ENCODE measurements around the gene BHLHA9.

BHLHA9 gene

DNA sequence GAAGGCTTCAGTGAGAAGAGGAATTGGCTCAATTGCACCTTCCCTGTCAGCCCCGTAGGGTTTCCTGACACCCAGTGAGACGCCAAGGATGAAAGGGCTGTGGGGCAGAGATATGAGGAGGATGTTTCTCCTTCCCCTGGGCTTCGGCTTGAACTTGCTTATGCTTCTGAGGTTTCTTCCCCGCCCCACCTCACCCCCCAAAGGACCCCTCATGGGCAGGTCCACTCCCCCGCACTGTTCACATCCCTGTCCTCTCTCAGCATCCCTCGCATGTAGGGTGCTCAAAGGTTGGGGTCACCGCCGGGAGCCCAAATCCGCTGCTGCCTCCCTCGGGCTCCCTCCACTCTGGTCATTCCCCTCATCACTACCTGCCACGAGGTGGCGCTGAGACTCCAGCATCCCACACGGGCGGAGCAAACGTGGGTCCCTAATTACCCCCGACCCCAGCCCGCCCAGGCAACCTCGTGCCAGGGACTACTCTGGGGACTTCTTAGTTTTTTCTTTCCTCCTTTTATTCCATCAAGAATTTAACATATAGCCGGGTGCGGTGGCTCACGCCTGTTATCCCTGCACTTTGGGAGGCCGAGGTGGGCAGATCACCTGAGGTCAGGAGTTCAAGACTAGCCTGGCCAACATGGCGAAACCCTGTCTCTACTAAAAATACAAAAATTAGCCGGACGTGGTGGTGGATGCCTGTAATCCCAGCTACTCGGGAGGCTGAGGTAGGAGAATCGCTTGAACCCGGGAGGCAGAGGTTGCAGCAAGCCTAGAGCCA is 5.9 kb downstream of the BHLHA9 start:
- TF ChIP-seq POLR2A (IDR thresholded peaks at IDR 0.05; ENCODE audit: low read depth, low read length) (no peak), TAF1 (IDR thresholded peaks at IDR 0.05; ENCODE audit: borderline replicate concordance, low read depth, low read length) (no peak), POLR2AphosphoS5 (IDR thresholded peaks at IDR 0.05; ENCODE audit: low read depth, low read length) (no peak)
- DNase-seq (ENCODE audit: insufficient read length), result peak; percentile 65
- FAIRE-seq, result peak; percentile 74

DNA sequence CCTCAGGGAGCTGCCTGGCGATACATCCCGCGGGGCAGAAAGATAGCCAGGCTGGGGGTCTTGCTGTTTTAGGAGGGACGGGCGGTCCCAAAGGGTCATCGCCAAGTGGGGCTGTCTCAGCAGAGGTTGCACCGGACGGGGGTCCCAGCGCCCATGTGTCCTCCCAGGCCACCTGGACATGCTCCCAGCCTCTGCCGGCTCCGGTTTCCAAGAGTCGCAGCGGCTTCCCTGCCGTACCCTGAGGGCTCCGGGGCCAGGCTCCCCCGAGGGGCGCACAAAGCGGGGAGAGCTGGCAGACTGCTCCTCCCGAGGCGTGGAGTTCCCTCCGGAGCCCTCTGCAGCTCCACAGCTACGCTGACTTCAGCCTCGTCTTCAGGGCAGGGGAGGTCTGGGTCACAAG is 10.4 kb downstream of the BHLHA9 start:
- TF ChIP-seq TAF1 (IDR thresholded peaks at IDR 0.05; ENCODE audit: borderline replicate concordance, low read depth, low read length) (no peak), POLR2AphosphoS5 (IDR thresholded peaks at IDR 0.05; ENCODE audit: low read depth, low read length) (no peak), POLR2A (IDR thresholded peaks at IDR 0.05; ENCODE audit: low read depth, low read length) (no peak)
- DNase-seq (ENCODE audit: insufficient read length), result no peak
- no peak for FAIRE-seq

DNA sequence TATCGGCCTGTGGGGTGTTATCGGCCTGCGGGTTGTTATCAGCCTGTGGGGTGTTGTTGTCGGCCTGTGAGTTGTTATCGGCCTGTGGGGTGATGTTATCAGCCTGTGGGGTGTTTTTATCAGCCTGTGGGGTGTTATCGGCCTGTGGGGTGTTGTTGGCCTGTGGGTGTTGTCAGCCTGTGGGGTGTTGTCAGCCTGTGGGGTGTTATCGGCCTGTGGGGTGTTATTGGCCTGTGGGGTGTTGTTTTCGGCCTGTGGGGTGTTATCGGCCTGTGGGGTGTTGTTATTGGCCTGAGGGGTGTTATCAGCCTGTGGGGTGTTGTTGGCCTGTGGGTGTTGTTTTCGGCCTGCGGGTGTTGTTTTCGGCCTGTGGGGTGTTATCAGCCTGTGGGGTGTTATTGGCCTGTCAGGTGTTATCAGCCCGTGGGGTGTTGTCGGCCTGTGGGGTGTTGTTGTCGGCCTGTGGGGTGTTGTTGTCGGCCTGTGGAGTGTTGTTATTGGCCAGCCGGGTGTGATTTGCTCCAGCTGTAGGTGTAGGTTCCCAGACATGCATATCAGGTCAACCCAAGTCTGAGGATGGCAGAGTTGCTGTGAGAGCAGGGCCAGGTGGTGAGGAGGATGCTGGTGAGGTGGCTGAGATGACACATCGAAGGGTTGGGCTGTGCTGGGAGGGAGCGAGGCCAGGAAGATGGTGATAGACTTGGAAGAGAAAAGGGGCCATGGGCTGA is 16.3 kb downstream of the BHLHA9 start:
- FAIRE-seq (no peak), DNase-seq (ENCODE audit: insufficient read length) (no peak)
- TF ChIP-seq TAF1 (IDR thresholded peaks at IDR 0.05; ENCODE audit: borderline replicate concordance, low read depth, low read length) (no peak), POLR2AphosphoS5 (IDR thresholded peaks at IDR 0.05; ENCODE audit: low read depth, low read length) (no peak), POLR2A (IDR thresholded peaks at IDR 0.05; ENCODE audit: low read depth, low read length) (no peak)

DNA sequence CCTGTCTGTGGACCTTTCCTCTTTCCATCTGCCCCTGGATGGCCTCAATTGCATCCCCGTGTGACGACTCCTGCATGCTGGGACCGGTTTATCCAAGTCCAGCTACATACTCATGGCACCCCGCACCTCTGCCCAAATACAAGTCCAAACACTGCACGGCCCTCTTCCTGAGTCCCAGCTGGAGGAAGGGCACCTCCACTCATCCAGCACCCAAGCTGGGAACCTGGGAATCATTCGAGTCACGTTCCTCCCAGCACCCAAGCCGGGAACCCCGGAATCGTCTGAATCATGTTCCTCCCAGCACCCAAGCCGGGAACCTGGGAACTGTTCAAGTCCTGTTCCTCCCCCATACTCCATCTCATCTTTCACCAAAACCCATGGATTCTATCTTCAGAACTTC is 19.5 kb downstream of the BHLHA9 start:
- FAIRE-seq, result no peak
- no peak for DNase-seq (ENCODE audit: insufficient read length)
- TF ChIP-seq TAF1 (IDR thresholded peaks at IDR 0.05; ENCODE audit: borderline replicate concordance, low read depth, low read length), result no peak
- TF ChIP-seq POLR2AphosphoS5 (IDR thresholded peaks at IDR 0.05; ENCODE audit: low read depth, low read length), result no peak
- TF ChIP-seq POLR2A (IDR thresholded peaks at IDR 0.05; ENCODE audit: low read depth, low read length), result no peak

DNA sequence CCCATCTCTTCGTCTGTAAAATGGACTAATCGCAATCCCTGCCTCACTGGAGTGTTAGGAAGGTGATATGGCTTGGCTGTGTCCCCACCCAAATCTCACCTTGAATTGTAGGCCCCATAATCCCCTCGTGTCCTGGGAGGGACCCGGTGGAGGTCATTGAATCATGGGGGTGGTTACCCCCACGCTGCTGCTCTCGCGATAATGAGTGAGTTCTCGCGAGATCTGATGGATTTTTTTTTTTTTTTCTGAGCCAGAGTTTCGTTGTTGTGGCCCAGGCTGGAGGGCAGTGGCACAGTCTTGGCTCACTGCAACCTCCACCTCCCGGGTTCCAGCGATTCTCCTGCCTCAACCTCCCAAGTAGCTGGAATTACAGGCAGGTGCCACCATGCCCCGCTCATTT is 20.4 kb downstream of the BHLHA9 start:
- DNase-seq (ENCODE audit: insufficient read length) (no peak), FAIRE-seq (no peak)
- TF ChIP-seq POLR2AphosphoS5 (IDR thresholded peaks at IDR 0.05; ENCODE audit: low read depth, low read length) (no peak), TAF1 (IDR thresholded peaks at IDR 0.05; ENCODE audit: borderline replicate concordance, low read depth, low read length) (no peak), POLR2A (IDR thresholded peaks at IDR 0.05; ENCODE audit: low read depth, low read length) (no peak)

DNA sequence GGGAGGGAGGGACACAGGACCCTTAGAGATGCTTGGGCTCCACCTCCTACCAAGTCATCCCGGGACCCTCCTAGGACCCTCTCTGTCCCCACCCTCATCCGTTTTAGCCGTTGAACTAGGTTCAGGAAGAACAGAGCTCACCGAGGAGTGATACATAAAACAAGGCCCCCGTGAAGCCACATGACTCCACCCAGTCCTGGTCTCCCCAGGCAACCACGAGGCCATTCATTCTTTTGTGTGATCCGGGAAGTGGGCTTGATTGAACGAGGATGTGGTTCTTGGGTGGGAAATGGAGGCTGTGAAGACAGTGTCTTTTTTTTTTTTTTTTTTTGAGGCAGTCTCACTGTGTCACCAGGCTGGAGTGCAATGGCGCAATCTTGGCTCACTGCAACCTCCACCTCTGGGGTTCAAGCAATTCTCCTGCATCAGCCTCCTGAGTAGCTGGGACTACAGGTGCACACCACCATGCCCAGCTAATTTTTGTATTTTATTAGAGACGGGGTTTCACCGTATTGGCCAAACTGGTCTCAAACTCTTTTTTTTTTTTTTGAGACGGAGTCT is 24.0 kb downstream of the BHLHA9 start:
- FAIRE-seq, result no peak
- TF ChIP-seq POLR2A (IDR thresholded peaks at IDR 0.05; ENCODE audit: low read depth, low read length) (no peak), TAF1 (IDR thresholded peaks at IDR 0.05; ENCODE audit: borderline replicate concordance, low read depth, low read length) (no peak), POLR2AphosphoS5 (IDR thresholded peaks at IDR 0.05; ENCODE audit: low read depth, low read length) (no peak)
- DNase-seq (ENCODE audit: insufficient read length), result no peak

DNA sequence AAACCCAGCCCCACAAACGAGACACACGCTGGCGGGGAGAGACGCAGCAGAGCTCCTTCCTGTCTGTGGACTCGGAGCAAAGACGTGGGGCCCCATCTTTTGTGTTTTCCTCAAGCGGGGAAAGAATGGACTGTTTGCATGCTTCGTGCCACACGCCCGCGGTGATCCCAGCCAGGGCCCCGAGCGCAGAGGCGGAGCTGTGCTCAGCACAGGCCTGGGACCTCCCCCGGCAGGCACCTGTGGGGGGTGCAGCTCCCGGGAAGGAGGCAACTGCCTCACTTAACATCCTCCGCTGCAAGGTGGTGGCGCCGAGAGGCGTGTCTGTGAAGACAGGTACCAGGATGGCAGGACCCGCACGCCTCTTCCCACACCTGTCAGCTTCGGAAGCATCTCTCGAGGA is 28.4 kb downstream of the BHLHA9 start:
- DNase-seq (ENCODE audit: insufficient read length) (no peak), FAIRE-seq (no peak)
- no peak for TF ChIP-seq POLR2A (IDR thresholded peaks at IDR 0.05; ENCODE audit: low read depth, low read length)
- no peak for TF ChIP-seq POLR2AphosphoS5 (IDR thresholded peaks at IDR 0.05; ENCODE audit: low read depth, low read length)
- no peak for TF ChIP-seq TAF1 (IDR thresholded peaks at IDR 0.05; ENCODE audit: borderline replicate concordance, low read depth, low read length)

DNA sequence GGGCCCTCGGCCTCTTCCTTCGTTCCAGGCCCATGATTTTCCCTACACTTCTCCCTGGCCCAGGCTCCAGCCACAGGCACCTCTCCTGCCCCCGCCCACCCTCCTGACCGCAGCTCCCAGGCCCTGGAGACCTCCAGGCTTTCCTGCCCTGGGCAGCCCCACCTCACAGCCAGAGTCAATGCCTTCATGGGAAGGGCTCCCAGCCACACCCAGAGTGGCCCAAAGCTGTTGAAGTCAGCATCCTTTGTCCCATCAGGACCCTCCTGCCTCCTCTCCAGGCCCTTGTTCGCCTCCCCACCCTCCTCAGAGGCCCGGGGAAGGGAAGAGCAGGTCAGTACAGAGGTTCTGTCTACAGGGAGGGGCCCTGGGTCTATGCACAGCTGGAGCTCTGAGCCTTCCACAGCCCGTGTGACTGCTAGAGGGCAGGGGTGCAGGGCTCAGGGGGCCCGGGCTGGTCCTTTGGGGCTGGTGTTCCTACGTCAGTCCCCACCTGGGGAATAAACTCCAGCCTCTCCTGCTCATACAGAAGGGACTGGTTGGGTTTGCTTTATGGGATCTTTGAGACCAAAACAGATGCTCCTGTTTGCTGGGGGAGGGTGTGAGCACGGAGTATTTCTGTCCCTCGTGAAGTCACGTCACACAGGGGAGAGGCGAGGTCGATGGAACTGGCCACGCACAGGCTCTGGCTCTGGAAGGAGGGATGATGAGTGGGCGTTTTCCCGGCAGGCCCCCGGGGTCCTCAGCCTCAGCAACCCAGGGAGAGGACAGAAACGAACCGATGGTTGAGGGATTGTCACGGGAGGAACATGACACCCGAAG is 29.5 kb downstream of the BHLHA9 start:
- no peak for FAIRE-seq
- TF ChIP-seq POLR2A (IDR thresholded peaks at IDR 0.05; ENCODE audit: low read depth, low read length), result no peak
- TF ChIP-seq TAF1 (IDR thresholded peaks at IDR 0.05; ENCODE audit: borderline replicate concordance, low read depth, low read length), result no peak
- no peak for TF ChIP-seq POLR2AphosphoS5 (IDR thresholded peaks at IDR 0.05; ENCODE audit: low read depth, low read length)
- DNase-seq (ENCODE audit: insufficient read length), result no peak

DNA sequence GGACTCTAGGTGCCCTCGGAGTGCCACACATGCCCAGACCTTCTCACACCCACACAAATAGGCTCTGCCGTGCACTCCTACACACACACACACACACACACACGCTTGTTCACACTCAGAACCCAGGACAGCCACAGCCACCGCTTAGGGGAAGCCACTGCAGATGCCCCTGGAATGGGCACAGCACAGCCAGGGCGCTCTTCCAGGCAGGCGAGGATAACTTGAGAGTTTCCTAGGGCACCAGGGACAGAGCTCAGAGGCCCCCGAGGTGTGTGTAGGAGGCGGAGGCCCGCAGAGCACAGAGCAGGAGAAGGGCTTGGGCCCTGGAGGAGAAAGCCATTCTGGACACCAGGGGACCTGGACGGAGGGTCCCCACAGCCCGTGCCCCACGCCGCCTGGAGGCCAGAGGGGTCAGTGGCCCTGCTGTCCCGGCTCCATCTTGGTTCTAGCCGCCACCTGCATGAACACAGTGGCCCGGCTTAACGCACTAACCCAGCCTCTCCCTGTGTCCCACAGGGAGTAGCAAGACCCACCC is 30.2 kb downstream of the BHLHA9 start:
- DNase-seq (ENCODE audit: insufficient read length) (no peak), FAIRE-seq (no peak)
- TF ChIP-seq TAF1 (IDR thresholded peaks at IDR 0.05; ENCODE audit: borderline replicate concordance, low read depth, low read length) (no peak), POLR2A (IDR thresholded peaks at IDR 0.05; ENCODE audit: low read depth, low read length) (no peak), POLR2AphosphoS5 (IDR thresholded peaks at IDR 0.05; ENCODE audit: low read depth, low read length) (no peak)

DNA sequence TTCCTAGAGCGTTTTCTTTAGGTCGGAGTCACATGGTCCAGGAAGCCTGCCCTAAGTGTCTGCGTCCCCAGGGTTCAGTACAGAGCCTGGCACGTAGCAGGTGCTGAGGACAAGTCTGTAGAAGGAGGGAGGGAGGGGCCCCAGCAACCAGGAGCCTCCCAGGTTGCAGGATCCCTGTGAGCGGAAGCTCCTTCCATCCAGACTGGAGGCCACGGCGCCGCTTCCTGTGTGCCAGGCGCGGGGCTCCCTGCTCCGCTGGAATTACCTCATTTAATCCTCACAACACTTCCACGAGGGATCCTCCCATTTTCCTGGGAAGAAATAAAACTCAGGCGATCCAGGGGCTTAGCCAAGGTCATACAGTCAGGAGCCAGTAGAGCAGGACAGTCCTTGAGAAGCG is 31.3 kb downstream of the BHLHA9 start:
- FAIRE-seq (no peak), DNase-seq (ENCODE audit: insufficient read length) (no peak)

DNA sequence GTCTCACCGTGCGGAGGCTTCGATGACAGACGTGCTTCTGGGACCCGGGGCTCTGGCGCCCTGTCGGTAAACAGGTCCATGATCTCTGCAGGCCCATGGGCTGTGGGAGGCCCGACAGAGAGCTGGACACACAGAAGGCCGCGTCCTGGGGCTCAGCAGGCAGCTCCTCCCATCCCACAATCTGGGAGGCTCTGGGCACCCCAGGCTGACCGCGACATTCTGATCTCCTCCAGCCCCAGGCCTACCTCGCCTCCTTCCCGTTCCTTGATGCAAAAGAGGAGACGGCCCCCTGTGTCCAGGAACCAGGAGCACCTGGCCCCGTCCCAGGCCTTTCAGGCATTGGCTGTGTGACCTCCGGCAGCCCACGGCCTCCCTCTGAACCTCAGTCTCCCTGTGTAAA is 32.5 kb downstream of the BHLHA9 start:
- TF ChIP-seq POLR2A (IDR thresholded peaks at IDR 0.05; ENCODE audit: low read depth, low read length) (no peak), TAF1 (IDR thresholded peaks at IDR 0.05; ENCODE audit: borderline replicate concordance, low read depth, low read length) (no peak)
- FAIRE-seq (no peak), DNase-seq (ENCODE audit: insufficient read length) (no peak)

More for the DNA sequence above, 31.3 kb downstream of the BHLHA9 start:
- TF ChIP-seq POLR2AphosphoS5 (IDR thresholded peaks at IDR 0.05; ENCODE audit: low read depth, low read length), result no peak
- TF ChIP-seq TAF1 (IDR thresholded peaks at IDR 0.05; ENCODE audit: borderline replicate concordance, low read depth, low read length), result no peak
- no peak for TF ChIP-seq POLR2A (IDR thresholded peaks at IDR 0.05; ENCODE audit: low read depth, low read length)

Measured in GM12892 (cell line).